ENCODE results near the gene ARHGAP30.
"Not testable (repeated sequence)": the region's sequence is repeated elsewhere in the genome, so short reads cannot be mapped to it uniquely, and the experiment has no call there.

The ARHGAP30 gene

DNA sequence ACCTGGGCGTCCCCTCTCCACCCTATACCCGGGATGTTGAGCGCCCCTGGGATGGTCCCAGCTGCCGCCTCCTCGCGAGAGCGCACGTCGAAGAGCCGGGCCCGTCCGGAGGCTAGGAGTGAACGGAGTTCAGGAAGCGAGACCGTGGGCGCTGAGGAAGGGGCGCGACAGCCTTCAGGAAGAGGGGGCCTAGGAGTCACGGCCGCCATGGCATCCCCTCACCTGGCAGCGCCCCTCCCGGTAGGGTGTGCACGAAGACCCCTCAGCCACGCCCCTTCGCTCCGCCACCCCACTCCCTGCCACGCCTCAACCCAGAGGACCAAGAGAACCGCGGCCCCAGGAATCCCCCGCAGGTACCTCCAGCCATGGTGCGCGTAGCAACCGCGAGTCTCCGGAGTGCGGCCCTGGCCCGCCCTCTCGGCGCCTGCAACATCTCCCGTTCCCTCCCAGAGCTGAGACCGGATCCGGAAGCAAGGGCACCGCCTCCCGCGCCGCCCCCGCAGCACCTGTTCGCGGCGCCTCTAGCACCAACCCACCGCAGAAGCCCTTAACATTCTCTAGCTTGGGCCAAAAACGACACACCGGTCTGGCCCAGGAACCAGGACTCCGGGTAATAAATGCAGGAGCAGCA is 31.1 kb downstream of the ARHGAP30 start, which contains the start of gene TSTD1:
Gene TSTD1 (minus strand): TSS at position 442 of the 631 bp plus-strand sequence. CDS start 75 bp downstream, at position 367.
- DNase-seq: peak; percentile 80

DNA sequence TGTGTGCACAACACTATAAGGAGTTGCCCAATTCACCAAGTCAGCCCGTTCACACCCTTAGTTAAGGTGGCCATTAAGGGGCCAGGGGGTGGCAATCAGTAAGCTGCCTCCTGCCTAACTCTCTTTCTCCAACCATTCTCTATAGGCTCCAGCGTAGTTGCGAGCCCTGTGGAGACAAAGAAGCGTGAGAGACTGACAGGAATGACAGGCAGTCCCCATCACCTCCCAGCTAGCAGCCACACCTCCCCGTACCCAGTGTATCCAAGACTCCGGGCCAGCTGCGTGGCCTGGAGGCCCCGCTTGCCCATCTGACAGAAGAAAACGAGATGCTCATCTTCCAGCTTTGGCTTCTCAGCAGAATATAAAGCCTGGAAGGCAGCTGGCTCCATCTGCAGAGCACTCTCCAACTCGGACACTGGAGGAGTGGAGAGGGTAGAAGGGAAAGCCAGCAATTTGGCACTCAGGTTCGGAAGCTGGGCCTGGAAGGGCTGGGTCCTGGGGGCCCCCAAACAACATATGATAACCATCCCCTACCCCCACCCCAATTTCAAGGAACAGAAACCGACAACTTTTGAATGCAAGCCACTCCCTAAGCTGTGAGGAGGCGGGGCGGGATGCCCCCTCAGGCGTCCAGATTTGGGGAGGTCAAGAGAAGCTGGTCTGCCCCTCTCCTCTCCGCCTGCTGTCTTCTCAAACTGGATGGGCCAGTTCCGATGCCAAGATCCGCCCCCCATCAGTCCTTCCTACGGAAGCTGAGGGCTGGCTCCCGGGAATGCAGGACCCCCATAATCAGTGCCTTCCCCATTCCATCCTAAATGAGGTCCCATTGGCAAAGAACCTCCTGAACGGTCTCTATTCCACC is 31.8 kb downstream of the ARHGAP30 start:
- DNase-seq: no peak

DNA sequence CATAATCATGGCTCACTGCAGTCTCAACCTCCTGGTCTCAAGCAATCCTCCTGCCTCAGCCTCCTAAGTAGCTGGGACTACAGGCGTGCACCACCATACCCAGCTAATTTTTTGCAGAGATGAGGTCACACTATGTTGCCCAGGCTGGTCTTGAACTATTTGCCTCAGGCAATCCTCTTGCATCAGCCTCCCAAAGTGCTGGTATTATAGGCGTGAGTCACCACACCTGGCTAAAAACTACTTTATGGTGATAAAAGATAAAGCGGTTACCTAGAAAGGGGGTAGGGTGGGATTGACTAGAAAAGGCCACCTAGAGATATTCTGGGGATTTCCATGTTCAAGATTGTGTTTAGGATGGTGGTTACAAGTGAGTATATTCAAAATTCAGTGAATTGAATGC is 35.9 kb downstream of the ARHGAP30 start:
- DNase-seq: no peak

DNA sequence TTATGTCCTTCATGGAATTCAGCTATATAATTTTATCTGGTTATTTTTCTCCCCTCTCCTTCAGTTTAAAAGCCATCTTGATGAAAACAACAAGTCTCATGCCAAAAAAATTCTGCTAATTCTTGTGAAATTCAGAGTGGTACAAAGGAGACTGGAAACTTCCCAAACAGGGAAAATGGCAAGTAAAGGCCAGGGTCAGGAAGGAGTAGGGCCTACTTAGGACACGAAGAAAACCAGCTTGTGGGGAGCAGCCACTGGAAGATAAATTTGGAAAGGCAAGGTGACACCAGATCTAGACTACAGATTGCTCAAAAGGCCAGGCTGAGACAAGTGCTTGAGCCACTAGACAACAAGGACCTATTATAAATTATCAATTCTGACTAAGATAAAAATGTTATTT is 37.3 kb downstream of the ARHGAP30 start:
- no peak for DNase-seq

DNA sequence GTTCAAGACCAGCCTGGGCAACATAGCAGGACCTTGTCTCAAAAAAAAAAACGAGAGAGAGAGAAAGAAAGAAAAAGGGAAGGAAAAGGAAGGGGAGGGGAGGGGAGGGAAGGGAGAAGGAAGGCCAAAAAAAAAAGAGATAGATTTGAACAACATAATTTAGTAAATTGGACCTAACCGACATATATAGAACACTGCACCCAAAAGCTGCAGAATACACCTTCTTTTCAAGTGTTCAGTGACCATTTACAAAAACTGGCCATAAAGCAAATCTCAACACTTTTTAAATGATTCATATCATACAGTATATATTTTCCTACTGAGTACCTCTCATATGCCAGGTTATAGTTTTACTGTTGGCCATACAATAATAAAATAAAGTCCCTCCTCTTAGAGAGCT is 37.8 kb downstream of the ARHGAP30 start:
- DNase-seq: no peak

DNA sequence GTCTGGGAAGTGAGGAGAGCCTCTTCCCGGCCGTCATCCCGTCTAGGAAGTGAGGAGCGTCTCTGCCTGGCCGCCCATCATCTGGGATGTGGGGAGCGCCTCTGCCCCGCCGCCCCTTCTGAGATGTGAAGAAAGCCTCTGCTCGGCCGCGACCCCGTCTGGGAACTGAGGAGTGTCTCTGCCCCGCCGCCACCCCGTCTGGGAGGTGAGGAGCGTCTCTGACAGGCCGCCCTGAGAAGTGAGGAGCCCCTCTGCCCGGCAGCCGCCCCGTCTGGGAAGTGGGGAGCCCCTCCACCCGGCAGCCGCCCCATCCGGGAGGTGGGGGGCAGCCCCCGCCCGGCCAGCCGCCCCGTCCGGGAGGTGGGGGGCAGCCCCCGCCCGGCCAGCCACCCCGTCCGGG is 40.2 kb downstream of the ARHGAP30 start:
- DNase-seq: not testable (repeated sequence)

DNA sequence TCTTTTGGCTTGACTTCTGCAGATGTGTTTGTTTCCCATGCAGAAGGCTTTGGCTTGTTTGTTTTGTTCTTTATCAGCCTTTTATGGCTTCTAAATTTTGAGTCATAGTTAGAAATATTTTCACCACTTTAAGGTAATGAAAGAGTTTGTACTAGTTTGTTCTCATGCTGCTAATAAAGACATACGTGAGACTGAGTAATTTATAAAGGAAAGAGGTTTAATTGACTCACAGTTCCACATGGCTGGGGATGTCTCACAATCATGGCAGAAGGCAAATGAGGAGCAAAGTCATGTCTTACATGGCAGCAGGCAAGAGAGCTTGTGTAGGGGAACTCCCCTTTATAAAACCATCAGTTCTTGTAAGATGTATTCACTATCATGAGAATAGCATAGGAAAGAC is 42.7 kb downstream of the ARHGAP30 start:
- not testable (repeated sequence) for DNase-seq

DNA sequence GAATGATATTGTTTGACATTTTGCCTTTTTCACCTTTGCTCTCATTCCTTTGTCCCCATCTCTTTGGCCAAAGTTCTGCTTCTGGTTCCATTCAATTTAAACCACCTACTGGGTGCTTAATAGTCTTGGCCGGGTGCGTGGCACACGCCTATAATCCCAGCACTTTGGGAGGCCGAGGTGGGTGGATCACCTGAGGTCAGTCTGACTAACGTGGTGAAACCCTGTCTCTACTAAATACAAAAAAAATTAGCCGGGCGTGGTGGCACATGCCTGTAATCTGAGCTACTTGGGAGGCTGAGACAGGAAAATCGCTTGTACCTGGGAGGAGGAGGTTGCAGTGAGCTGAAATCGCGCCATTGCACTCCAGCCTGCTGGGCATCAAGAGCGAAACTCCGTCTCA is 47.3 kb downstream of the ARHGAP30 start:
- DNase-seq: not testable (repeated sequence)

DNA sequence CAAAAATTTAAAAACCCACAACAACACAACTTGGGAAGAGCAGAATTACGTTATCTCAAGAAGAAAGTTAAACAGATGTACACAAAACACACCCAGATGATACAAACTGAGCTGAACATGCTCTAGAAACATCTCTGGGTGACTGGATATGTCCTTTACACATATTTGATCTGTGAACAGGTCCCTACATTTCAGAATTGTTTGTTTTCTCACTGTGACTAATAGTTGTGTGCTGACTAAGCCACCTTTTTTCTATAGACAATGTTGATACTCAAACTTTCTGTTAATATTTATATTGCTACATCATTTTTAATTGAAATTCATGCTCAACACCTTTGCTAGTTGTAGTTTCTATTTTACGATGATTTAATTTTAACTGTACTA is 47.7 kb downstream of the ARHGAP30 start:
- no peak for DNase-seq

DNA sequence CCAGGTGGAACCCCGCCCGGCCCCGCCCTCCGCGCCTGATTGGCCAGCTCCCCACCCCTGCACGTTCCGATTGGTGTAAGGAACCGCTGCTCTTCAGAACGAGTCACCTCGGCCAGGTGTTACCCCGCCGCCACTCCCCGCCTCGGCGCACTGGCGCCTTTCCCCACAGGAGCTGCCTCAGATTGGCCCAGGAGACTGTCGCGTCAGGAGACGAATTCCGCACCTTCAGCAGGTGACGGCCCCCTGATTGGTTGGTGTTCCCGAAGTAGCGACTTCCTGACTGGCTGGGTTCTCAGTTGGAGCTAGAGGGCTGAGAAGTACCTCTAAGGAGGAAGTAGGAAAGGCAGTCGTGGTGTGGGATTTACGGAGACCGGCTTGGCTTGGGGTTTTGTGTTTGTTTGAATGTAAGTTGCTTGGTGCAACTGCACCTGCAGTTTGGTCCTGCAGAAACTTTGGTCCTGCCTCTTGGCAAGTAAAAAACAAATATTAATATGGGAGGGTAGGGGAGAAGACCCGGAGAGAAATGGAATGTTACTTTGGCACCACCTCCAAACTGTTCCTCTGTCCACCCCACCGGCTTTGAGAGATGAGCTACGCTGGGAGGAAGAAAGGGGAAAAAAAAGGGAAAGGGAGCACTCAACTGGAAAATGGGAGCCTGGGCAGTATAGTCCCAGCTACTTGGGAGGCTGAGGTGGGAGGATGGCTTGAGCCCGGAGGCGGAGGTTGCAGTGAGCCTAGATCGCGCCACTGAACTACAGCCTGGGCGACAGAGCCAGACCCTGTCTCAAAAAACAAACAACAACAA is 48.3 kb downstream of the ARHGAP30 start:
- peak; percentile 81 for DNase-seq

DNA sequence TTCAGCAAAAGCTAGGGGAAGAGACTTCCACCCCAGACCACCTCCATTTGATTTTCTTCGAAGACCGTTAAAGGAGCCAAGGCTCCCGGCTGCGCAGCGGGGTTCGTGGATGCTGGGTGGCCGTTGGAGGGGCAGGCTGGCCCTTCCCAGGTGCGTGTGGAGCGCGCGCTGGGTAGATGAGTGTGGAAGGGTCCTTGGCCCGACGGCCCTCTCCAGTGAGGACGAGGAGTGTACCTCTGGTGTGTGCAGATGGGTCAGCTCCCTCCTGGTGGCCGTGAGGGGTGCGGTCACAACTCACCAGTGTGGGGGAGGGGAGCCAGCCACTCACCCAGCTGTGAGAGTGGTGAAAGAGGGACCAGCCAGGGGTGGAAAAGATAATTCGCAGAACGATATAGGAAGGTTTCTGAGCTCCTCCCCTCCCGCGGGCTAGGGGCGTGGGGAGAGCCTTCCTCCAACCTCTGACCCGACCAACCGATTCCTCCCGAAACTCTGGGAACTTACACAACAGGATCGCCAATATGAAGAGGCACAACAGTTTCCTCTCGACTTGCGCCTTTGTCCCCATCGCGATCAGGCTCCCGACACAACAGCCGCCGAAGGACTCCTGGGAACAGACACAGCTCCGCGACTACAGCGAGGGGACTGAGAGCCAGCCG is 49.1 kb downstream of the ARHGAP30 start, which contains the start of gene F11R:
Gene F11R (minus strand): TSS at position 644 of the 656 bp plus-strand sequence. CDS start 79 bp downstream, at position 565.
- peak; percentile 17 for DNase-seq

DNA sequence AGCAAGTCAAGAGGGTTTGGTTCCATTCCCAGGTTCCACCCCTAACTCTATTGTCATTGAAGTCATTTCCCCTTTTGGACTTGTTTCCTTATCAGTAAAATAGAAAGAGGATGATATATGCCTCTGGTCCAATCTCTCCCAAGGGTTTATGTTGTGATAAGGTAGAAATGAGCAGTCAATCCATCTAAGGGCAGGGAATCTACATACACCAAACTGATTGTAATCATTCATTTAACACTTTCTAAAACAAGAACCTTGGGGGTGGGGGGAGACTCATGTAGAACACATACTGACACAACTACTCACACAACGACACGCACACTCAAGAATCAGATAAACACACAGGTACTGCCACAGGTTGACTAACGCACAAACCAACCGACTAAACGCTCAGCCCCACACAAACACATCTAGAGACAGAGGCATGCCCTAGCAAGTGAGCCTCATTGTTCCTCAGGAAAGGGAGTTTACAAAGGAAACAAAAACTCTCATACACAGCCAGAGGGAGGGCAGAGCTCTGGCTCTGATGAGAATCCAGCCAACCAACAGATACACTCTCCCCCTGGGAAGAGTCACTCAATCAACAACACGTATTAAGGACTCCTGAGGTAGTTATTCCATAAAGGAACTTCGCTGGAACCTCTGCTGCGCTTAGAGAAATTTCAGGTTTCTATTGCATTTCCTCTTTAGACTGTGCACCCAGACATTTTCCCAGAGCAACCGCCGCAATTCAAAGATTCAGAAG is 49.8 kb downstream of the ARHGAP30 start:
- no peak for DNase-seq

DNA sequence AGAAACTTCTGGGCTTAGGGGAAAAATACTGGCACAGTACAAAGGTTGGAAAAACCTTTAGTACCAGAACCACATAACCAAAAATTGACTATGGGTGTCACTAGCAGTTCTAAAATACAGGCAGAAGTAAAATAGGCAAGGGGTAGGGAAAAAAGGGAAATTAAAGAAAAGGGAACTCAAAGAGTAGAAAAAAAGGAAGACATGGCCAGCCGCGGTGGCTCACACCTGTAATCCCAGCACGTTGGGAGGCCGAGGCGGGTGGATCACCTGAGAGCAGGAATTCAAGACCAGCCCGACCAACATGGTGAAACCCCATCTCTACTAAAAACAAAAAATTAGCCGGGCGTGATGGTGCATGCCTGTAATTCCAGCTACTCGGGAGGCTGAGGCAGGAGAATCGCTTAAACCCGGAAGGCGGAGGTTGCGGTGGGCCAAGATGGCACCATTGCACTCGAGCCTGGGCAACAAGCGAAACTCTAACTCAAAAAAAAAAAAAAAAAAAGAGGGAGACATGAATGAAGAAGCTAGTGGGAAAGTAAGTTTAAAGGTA is 50.5 kb downstream of the ARHGAP30 start:
- not testable (repeated sequence) for DNase-seq

DNA sequence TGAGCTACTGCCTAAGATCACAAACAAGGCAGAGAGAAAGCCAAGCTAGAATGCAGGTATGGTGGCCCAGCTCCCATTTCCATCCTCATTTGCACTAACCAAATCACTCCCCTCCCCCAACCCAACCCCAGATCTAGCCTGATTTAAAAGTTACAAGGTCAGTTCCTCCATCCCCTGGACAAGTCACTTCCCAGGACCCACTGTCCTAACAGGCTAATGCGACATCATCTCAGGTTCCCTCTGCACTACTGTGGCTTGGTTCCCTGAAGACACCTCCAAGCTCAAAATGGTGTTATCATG is 51.1 kb downstream of the ARHGAP30 start:
- DNase-seq: no peak

DNA sequence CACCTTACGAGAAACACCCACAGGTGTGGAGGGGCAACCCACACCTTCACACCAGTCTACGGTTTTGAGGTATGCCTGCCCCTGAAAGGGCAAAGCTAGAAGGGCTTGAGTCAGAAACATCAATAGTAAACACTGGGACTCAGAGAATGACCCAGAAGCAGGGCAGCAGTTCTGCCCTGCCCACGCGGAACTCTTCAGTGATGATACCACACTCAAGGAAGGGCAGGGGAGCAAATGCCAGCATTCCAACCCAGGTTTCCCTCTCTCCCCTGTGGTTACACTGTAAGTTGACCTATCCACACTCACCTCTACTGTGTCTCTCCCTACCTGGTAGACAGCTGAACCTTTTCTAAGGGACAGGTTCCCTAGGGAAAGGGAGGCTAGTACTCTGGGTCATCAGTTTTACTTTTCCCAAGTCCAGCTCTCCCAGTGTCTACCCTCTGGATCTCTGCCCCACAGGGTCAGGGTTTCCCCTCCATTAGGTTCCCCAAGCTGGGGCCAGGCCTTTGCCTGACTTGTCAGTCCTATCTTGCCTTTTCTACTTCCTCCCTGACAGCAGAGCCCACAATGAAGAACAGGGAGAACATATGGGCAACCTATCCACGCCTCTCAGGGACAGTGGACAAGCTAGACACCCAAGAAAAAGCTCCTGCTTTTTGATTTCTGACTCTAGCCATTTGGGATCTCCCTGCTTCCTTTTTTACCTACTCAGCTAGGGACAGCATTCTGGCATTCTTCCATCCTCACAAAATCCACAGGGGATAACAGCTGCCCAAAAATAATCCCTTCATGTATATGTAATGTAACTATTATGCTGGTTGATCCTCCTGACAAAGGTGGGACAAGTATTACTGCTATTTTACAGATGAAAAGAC is 51.7 kb downstream of the ARHGAP30 start:
- DNase-seq: no peak

DNA sequence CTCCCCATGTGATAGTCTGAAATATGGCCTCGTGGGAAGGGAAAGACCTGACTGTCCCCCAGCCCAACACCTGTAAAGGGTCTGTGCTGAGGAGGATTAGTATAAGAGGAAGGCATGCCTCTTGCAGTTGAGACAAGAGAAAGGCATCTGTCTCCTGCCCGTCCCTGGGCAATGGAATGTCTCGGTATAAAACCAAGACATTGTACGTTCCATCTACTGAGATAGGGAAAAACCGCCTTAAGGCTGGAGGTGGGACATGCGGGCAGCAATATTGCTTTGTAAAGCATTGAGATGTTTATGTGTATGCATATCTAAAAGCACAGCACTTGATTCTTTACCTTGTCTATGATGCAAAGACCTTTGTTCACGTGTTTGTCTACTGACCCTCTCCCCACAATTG is 52.5 kb downstream of the ARHGAP30 start:
- DNase-seq: not testable (repeated sequence)

DNA sequence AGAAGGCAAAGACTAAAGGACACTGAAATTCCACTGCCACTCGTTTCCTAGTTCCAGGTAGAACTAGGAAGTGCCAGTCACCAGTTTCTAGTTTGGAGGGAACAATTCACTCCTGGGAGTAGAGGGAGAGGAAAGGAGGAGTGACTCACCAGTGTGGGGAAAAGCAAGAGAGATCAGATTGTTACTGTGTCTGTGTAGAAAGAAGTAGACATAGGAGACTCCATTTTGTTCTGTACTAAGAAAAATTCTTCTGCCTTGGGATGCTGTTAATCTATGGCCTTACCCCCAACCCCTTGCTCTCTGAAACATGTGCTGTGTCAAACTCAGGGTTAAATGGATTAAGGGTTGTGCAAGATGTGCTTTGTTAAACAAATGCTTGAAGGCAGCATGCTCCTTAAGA is 53.0 kb downstream of the ARHGAP30 start:
- not testable (repeated sequence) for DNase-seq

DNA sequence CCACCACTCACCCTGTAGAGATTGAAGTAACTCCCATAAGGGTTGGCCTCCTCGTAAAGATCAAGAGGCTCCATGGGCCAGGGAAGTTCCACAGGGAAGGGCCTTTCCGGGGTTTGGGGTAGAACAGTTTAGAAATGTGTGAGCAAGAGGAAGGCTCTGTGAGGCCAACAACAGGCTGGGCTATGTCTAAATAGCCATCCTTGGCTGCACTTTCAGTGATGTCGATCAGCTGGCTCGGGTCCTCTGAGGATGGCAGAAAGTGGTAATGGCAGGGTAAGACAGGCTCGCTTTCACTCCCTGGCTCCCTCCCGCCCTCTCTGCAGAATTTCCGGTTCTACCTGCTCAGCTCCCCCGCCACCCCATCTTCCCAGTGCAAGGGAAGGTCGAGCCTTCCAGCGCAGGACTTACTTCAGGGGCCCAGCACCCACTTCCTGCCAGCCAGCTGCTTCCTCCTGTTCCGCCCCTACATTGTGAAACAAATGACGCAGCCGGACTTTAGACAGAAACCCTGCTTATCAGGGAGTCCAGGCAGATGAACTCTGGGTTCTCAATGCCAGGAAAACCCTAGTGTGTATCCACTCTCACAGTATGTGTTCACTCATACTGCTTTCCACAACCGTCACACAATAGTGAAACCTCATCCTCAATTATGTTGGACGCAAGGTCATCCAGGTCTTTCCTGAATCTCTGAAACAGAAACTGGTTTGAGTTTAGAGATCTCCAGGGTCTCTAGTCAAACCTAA is 56.0 kb downstream of the ARHGAP30 start:
- DNase-seq: peak; percentile 42

DNA sequence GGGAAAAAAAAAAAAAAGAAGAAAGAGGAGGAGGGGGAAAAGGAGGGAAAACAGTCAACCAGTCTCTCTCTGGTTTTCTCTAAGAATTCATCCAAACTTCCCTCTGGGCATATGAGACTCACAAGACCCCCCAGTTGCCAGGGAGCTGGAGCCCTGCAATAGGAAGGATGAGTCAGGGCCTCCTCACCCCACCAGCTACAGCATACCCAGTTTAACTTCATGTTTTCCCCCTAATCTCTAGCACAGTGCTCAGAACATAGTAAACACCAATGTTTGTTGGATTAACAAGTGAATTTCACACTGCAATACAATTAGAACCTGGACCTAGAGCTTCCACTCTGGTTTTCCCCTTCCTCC is 56.6 kb downstream of the ARHGAP30 start:
- DNase-seq: no peak

DNA sequence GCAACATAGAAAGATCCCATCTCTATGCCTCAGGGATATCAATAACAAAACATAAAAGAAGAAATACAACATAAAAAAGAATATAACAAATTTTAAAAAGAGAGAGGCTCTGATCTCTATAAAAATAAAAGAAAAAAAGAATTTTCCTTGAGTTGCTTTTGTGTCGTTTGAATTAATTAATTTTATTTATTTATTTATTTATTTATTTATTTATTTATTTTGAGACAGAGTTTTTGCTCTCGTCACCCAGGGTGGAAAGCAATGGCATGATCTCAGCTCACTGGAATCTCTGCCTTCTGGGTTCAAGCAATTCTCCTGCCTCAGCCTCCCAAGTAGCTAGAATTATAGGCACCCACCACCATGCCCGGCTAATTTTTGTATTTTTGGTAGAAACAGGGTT is 57.3 kb downstream of the ARHGAP30 start:
- DNase-seq: no peak

All from stimulated activated CD4-positive, alpha-beta T cell treated with anti-CD3 and anti-CD28 coated beads, Interleukin-12 subunit alpha, Interleukin-12 subunit beta, amount 100 ng/mL, for 4 hours (primary cell).